PFSK-1 (cell line): Measurements from ENCODE around the gene CA12.

Source experiments
- SIN3A ChIP-seq: IDR thresholded peaks from 2 replicates; pipeline ENCODE4 v1.6.1; 2012; ENCODE audit warnings: mild to moderate bottlenecking, low read length, moderate library complexity, borderline replicate concordance; ENCODE audit not compliant: insufficient read depth
- TF ChIP-seq, protein P1 (sequence below), 2 experiments: IDR thresholded peaks; 2 replicates each; pipeline versions ENCODE4 v1.6.1 to v1.8.0; 2011 to 2012; ENCODE audit warnings: low read depth in 2 of 2, low read length in 2 of 2, control low read depth in 1 of 2, inconsistent platforms in 1 of 2, mild to moderate bottlenecking in 1 of 2, moderate library complexity in 1 of 2; ENCODE audit not compliant: insufficient read depth in 1 of 2

DNA sequence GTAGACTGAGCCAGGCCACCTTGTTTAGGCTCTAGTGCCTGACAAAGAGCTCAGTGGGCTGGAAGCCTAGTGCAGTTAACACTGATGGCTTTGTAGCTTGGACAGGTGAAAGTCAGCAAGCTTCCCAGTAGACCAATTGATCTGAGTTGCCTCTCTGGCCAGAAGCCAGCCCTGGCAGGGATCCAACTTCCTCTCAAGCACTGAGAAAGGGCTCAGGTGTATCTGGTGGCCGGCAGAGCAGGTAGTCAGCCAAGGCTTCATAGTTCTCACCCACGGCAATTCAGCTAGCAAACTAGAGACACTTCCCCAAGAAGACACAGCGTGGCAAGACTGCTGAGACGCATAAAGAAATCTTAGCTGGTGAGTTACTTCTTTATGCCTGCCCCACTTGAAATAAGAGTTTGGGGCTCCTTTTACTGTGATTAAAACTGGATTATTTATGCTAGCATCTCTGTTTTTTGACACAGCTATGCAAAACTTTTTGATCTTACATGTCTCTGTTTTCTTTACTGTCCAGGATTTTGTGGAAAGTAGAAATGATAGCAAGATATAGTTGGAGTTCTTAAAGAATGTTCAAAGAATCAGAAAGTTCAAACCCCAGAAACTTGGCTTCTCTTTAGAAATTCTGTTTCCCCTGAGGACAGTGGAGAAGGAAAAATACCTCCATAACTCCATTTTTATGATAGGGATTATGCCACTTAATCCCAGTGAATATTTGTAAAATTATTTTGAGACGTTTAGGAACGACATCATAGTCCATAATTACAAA lies 8.4 kb upstream of the CA12 start:
- TF ChIP-seq, protein P1, sequence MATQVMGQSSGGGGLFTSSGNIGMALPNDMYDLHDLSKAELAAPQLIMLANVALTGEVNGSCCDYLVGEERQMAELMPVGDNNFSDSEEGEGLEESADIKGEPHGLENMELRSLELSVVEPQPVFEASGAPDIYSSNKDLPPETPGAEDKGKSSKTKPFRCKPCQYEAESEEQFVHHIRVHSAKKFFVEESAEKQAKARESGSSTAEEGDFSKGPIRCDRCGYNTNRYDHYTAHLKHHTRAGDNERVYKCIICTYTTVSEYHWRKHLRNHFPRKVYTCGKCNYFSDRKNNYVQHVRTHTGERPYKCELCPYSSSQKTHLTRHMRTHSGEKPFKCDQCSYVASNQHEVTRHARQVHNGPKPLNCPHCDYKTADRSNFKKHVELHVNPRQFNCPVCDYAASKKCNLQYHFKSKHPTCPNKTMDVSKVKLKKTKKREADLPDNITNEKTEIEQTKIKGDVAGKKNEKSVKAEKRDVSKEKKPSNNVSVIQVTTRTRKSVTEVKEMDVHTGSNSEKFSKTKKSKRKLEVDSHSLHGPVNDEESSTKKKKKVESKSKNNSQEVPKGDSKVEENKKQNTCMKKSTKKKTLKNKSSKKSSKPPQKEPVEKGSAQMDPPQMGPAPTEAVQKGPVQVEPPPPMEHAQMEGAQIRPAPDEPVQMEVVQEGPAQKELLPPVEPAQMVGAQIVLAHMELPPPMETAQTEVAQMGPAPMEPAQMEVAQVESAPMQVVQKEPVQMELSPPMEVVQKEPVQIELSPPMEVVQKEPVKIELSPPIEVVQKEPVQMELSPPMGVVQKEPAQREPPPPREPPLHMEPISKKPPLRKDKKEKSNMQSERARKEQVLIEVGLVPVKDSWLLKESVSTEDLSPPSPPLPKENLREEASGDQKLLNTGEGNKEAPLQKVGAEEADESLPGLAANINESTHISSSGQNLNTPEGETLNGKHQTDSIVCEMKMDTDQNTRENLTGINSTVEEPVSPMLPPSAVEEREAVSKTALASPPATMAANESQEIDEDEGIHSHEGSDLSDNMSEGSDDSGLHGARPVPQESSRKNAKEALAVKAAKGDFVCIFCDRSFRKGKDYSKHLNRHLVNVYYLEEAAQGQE (IDR thresholded peaks at IDR 0.05; ENCODE audit: insufficient read depth in 1 of 2, low read depth in 2 of 2, low read length in 2 of 2) = no peak
- TF ChIP-seq SIN3A = no peak
